Measurements from ENCODE around the gene MPO.
A peak's percentile ranks its signal among the peaks of the same experiment; 100 is the strongest.

MPO gene

GRCh38 chr17:58250344-58251011, 30.3 kb downstream of the MPO start:
- H4K5ac ChIP-seq (ENCODE audit: low read length), result no peak overlapping the region
- no CpG with 5 or more reads among the region's 12 CpGs for WGBS (ENCODE audit: extremely low coverage, insufficient coverage, low lambda C conversion rate)
- no peaks in the 10 kb centered on the region for H3K36me3 ChIP-seq (ENCODE audit: control insufficient read depth, insufficient read depth, low read length)
- no peak overlapping the region for H2BK120ac ChIP-seq (ENCODE audit: low read depth, low read length)
- DNase-seq, result no peak
- H3K27me3 ChIP-seq (ENCODE audit: insufficient read depth, low read length, poor library complexity), result peaks cover 20% of the 10 kb centered on the region
- no peak overlapping the region for H2BK5ac ChIP-seq (ENCODE audit: low read length)
- no peaks in the 10 kb centered on the region for H3K79me2 ChIP-seq (ENCODE audit: control insufficient read depth, insufficient read depth, low read length)
- H3K56ac ChIP-seq (ENCODE audit: low read length), result no peak overlapping the region
- no peaks in the 10 kb centered on the region for H3K4me1 ChIP-seq (ENCODE audit: control insufficient read depth, low read depth, low read length)
- no peak overlapping the region for H3K4me3 ChIP-seq (ENCODE audit: low read length)
- H2AK5ac ChIP-seq (ENCODE audit: low read length), result no peak overlapping the region
- H2BK15ac ChIP-seq (replicated peaks; ENCODE audit: low read depth), result no peak overlapping the region
- H3K9ac ChIP-seq (ENCODE audit: low read length), result no peak overlapping the region
- no peak overlapping the region for H3K27ac ChIP-seq (ENCODE audit: low read depth, low read length)
- H3K18ac ChIP-seq (ENCODE audit: low read length), result no peak overlapping the region
- no peak overlapping the region for H4K8ac ChIP-seq (ENCODE audit: low read depth, low read length)
- no peak overlapping the region for H3K23ac ChIP-seq (ENCODE audit: low read length)
- H3K4ac ChIP-seq (ENCODE audit: low read depth, low read length), result no peak overlapping the region
- no peak overlapping the region for H3K4me2 ChIP-seq (ENCODE audit: low read length)
- H3K79me1 ChIP-seq (ENCODE audit: low read length), result no peaks in the 10 kb centered on the region

DNA sequence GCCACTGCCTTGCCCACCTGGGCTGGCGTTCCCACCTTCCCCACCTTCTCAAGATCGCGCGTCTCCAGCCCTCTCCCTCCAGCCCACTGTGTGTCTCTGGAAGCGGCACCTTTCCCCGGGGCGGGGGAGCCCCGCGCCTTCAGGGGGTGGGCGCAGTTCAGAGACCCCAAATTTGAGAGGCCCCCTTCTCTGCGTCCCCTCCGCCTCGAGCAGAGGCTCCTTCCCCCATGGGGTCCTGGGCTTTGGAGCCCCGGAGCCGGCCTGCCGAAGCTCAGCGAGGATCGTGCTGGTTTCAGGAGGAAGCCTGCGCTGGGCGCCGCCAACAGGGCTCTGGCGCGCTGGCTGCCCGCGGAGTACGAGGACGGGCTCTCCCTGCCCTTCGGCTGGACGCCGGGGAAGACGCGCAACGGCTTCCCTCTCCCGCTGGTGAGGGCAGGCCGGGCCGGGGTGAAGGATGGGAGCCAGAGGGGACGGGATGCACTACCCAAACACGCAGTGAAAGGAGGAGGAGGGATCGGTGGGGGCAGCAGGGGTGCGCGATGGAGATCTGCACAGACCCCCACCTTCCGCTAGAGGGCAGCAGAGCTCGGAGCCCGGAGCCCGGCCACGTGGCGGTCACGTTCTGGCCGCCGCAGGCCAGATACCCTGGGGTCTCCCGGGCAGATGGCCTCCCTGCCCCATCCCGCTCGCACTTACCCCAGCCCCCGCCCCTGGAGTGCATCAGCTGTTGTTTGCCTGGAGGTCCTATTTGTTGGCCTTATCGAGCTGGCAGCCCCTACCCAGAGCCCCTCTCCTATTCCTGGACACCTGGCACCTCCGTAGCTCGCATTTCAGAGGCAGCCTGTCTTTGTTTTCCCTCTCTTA, 31.2 kb downstream of the MPO start:
- no peak overlapping the region for H3K18ac ChIP-seq (ENCODE audit: low read length)
- no peaks in the 10 kb centered on the region for H3K36me3 ChIP-seq (ENCODE audit: control insufficient read depth, insufficient read depth, low read length)
- WGBS (ENCODE audit: extremely low coverage, insufficient coverage, low lambda C conversion rate), result no CpG with 5 or more reads among the region's 57 CpGs
- no peak overlapping the region for H4K5ac ChIP-seq (ENCODE audit: low read length)
- no peak overlapping the region for H2BK120ac ChIP-seq (ENCODE audit: low read depth, low read length)
- H3K56ac ChIP-seq (ENCODE audit: low read length), result peak overlapping the region; percentile 87
- no peak overlapping the region for H3K4ac ChIP-seq (ENCODE audit: low read depth, low read length)
- H2AK5ac ChIP-seq (ENCODE audit: low read length), result no peak overlapping the region
- H3K23ac ChIP-seq (ENCODE audit: low read length), result peak overlapping the region; percentile 45
- H3K27me3 ChIP-seq (ENCODE audit: insufficient read depth, low read length, poor library complexity), result peaks cover 20% of the 10 kb centered on the region
- DNase-seq, result peak; percentile 71
- no peak overlapping the region for H3K27ac ChIP-seq (ENCODE audit: low read depth, low read length)
- H3K79me1 ChIP-seq (ENCODE audit: low read length), result no peaks in the 10 kb centered on the region
- no peaks in the 10 kb centered on the region for H3K79me2 ChIP-seq (ENCODE audit: control insufficient read depth, insufficient read depth, low read length)
- no peak overlapping the region for H4K8ac ChIP-seq (ENCODE audit: low read depth, low read length)
- H3K4me3 ChIP-seq (ENCODE audit: low read length), result no peak overlapping the region
- H3K4me1 ChIP-seq (ENCODE audit: control insufficient read depth, low read depth, low read length), result no peaks in the 10 kb centered on the region
- peak overlapping the region; percentile 68 for H3K9ac ChIP-seq (ENCODE audit: low read length)
- peak overlapping the region; percentile 93 for H3K4me2 ChIP-seq (ENCODE audit: low read length)
- H2BK5ac ChIP-seq (ENCODE audit: low read length), result no peak overlapping the region
- H2BK15ac ChIP-seq (replicated peaks; ENCODE audit: low read depth), result no peak overlapping the region

DNA sequence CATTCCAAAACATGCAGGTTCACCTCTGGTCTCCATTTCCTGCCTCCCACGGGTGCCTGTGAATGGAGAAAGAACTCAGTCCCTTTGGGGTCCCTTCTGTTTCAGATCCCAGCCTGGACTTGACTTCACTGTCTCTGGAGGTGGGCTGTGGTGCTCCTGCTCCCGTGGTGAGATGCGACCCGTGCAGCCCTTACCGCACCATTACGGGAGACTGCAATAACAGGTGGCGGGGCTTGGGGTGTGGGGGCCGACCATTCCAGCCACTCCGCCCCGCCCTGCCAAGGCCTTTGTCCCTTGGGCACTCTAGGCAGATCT, 31.8 kb downstream of the MPO start:
- Histone ChIP-seq H3K4me1 (ENCODE audit: control insufficient read depth, low read depth, low read length) (no peaks in the 10 kb centered on the region), H3K79me2 (ENCODE audit: control insufficient read depth, insufficient read depth, low read length) (no peaks in the 10 kb centered on the region), H3K23ac (ENCODE audit: low read length) (peak overlapping the region; percentile 45), H3K4me2 (ENCODE audit: low read length) (peak overlapping the region; percentile 93), H3K27ac (ENCODE audit: low read depth, low read length) (no peak overlapping the region), H3K56ac (ENCODE audit: low read length) (peak overlapping the region; percentile 87), H2BK5ac (ENCODE audit: low read length) (no peak overlapping the region), H3K27me3 (ENCODE audit: insufficient read depth, low read length, poor library complexity) (peaks cover 20% of the 10 kb centered on the region), H3K79me1 (ENCODE audit: low read length) (no peaks in the 10 kb centered on the region), H3K36me3 (ENCODE audit: control insufficient read depth, insufficient read depth, low read length) (no peaks in the 10 kb centered on the region), H3K18ac (ENCODE audit: low read length) (no peak overlapping the region), H3K4me3 (ENCODE audit: low read length) (no peak overlapping the region), H3K9ac (ENCODE audit: low read length) (no peak overlapping the region), H2AK5ac (ENCODE audit: low read length) (no peak overlapping the region), H2BK15ac (replicated peaks; ENCODE audit: low read depth) (no peak overlapping the region), H4K5ac (ENCODE audit: low read length) (no peak overlapping the region), H2BK120ac (ENCODE audit: low read depth, low read length) (no peak overlapping the region), H4K8ac (ENCODE audit: low read depth, low read length) (no peak overlapping the region), H3K4ac (ENCODE audit: low read depth, low read length) (no peak overlapping the region)
- WGBS (ENCODE audit: extremely low coverage, insufficient coverage, low lambda C conversion rate), result no CpG with 5 or more reads among the region's 10 CpGs
- no peak for DNase-seq

GRCh38 chr17:58247511-58248363, 33.0 kb downstream of the MPO start:
- Histone ChIP-seq H3K4me2 (ENCODE audit: low read length) (no peak overlapping the region), H3K23ac (ENCODE audit: low read length) (no peak overlapping the region), H2AK5ac (ENCODE audit: low read length) (no peak overlapping the region), H4K8ac (ENCODE audit: low read depth, low read length) (no peak overlapping the region), H3K4me1 (ENCODE audit: control insufficient read depth, low read depth, low read length) (no peaks in the 10 kb centered on the region), H3K9ac (ENCODE audit: low read length) (no peak overlapping the region), H2BK5ac (ENCODE audit: low read length) (no peak overlapping the region), H2BK15ac (replicated peaks; ENCODE audit: low read depth) (no peak overlapping the region), H3K27me3 (ENCODE audit: insufficient read depth, low read length, poor library complexity) (peaks cover 20% of the 10 kb centered on the region), H4K5ac (ENCODE audit: low read length) (no peak overlapping the region), H3K79me2 (ENCODE audit: control insufficient read depth, insufficient read depth, low read length) (no peaks in the 10 kb centered on the region), H3K18ac (ENCODE audit: low read length) (no peak overlapping the region), H3K36me3 (ENCODE audit: control insufficient read depth, insufficient read depth, low read length) (no peaks in the 10 kb centered on the region), H3K56ac (ENCODE audit: low read length) (no peak overlapping the region), H3K79me1 (ENCODE audit: low read length) (no peaks in the 10 kb centered on the region), H3K4me3 (ENCODE audit: low read length) (no peak overlapping the region), H3K4ac (ENCODE audit: low read depth, low read length) (no peak overlapping the region), H2BK120ac (ENCODE audit: low read depth, low read length) (no peak overlapping the region), H3K27ac (ENCODE audit: low read depth, low read length) (no peak overlapping the region)
- WGBS (ENCODE audit: extremely low coverage, insufficient coverage, low lambda C conversion rate), result no CpG with 5 or more reads among the region's 10 CpGs
- DNase-seq, result no peak

DNA sequence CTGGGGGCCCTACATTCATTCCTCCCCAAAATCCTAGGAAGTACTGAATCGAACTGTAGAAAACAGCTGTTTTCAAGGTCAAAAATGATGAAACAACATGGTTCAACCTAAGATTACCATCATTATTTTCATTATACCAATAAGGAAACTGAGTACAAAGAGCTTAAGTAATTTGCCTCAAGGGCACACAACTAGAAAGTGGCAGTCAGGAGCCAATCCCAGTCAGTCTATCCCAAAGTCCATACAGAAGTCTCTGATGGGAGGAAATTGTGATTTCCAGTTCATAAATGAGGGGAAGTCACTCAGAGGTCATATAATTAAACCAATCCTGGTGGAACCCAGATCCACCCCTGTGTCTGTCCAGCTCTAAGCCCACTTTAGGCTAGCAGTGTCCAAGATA, 34.0 kb downstream of the MPO start:
- Histone ChIP-seq H4K8ac (ENCODE audit: low read depth, low read length) (no peak overlapping the region), H3K4me1 (ENCODE audit: control insufficient read depth, low read depth, low read length) (no peaks in the 10 kb centered on the region), H2BK120ac (ENCODE audit: low read depth, low read length) (no peak overlapping the region), H3K79me2 (ENCODE audit: control insufficient read depth, insufficient read depth, low read length) (no peaks in the 10 kb centered on the region), H3K27me3 (ENCODE audit: insufficient read depth, low read length, poor library complexity) (peaks cover 20% of the 10 kb centered on the region), H3K4me2 (ENCODE audit: low read length) (no peak overlapping the region), H4K5ac (ENCODE audit: low read length) (no peak overlapping the region), H3K27ac (ENCODE audit: low read depth, low read length) (no peak overlapping the region), H3K36me3 (ENCODE audit: control insufficient read depth, insufficient read depth, low read length) (no peaks in the 10 kb centered on the region), H2BK5ac (ENCODE audit: low read length) (no peak overlapping the region), H3K56ac (ENCODE audit: low read length) (no peak overlapping the region), H3K9ac (ENCODE audit: low read length) (no peak overlapping the region), H3K79me1 (ENCODE audit: low read length) (no peaks in the 10 kb centered on the region), H3K18ac (ENCODE audit: low read length) (no peak overlapping the region), H3K4me3 (ENCODE audit: low read length) (no peak overlapping the region), H2AK5ac (ENCODE audit: low read length) (no peak overlapping the region), H2BK15ac (replicated peaks; ENCODE audit: low read depth) (no peak overlapping the region), H3K23ac (ENCODE audit: low read length) (no peak overlapping the region), H3K4ac (ENCODE audit: low read depth, low read length) (no peak overlapping the region)
- no peak for DNase-seq
- no CpG with 5 or more reads among the region's 1 CpG for WGBS (ENCODE audit: extremely low coverage, insufficient coverage, low lambda C conversion rate)
